NCI-H1417 (cell line): ENCODE data around the gene ATP6V0C.
"Not testable (repeated sequence)": the region's sequence is repeated elsewhere in the genome, so short reads cannot be mapped to it uniquely, and the experiment has no call there.

Experiments used
- DNase-seq, 3 experiments: peaks; one replicate each; lab custom pipeline; 2025; lab: John Stamatoyannopoulos, UW

The ATP6V0C gene

GRCh38 chr16:2474877-2475412 lies 38.8 kb upstream of the ATP6V0C start, which contains the start of gene TBC1D24:
TBC1D24 (plus strand) TSS chr16:2475127; CDS start chr16:2496149, 21,022 bp downstream.
- DNase-seq: peak; percentile 83 to 96 (median 87)

- DNase-seq: peak; percentile 56 to 64 (median 58)
These were observed 38.1 kb upstream of the ATP6V0C start for GRCh38 chr16:2475413-2476344.

GRCh38 chr16:2476345-2476720 lies 37.4 kb upstream of the ATP6V0C start:
- no peak for DNase-seq

- DNase-seq: no peak
These were observed 37.0 kb upstream of the ATP6V0C start for GRCh38 chr16:2476741-2477140.

GRCh38 chr16:2477327-2477726 lies 36.4 kb upstream of the ATP6V0C start:
- DNase-seq: no peak

GRCh38 chr16:2478279-2478678 lies 35.5 kb upstream of the ATP6V0C start:
- DNase-seq: peak in 2 of 3 experiments; percentile 50 to 55

GRCh38 chr16:2479996-2480395 lies 33.8 kb upstream of the ATP6V0C start:
- not testable (repeated sequence) for DNase-seq

GRCh38 chr16:2480948-2481347 lies 32.8 kb upstream of the ATP6V0C start:
- no peak for DNase-seq

GRCh38 chr16:2481676-2482075 lies 32.1 kb upstream of the ATP6V0C start:
- DNase-seq: no peak

- no peak for DNase-seq
These were observed 31.5 kb upstream of the ATP6V0C start for GRCh38 chr16:2482249-2482648.

- peak; percentile 63 to 82 (median 73) for DNase-seq
These were observed 30.8 kb upstream of the ATP6V0C start for GRCh38 chr16:2482708-2483534.

GRCh38 chr16:2483939-2484897 lies 29.5 kb upstream of the ATP6V0C start:
- DNase-seq: no peak

GRCh38 chr16:2484898-2485508 lies 28.7 kb upstream of the ATP6V0C start:
- no peak for DNase-seq

GRCh38 chr16:2485811-2486507 lies 27.8 kb upstream of the ATP6V0C start:
- no peak for DNase-seq

- peak in 2 of 3 experiments; percentile 20 to 81 for DNase-seq
These were observed 26.9 kb upstream of the ATP6V0C start for GRCh38 chr16:2486645-2487516.

- DNase-seq: no peak
These were observed 26.3 kb upstream of the ATP6V0C start for GRCh38 chr16:2487517-2487842.

- no peak for DNase-seq
These were observed 25.7 kb upstream of the ATP6V0C start for GRCh38 chr16:2487903-2488531.

GRCh38 chr16:2489581-2489980 lies 24.2 kb upstream of the ATP6V0C start:
- no peak for DNase-seq
